Gastrocnemius medialis (tissue), 4 donors: Measurements from ENCODE around the gene C6.

Source experiments
- CTCF ChIP-seq, 5 experiments: fragments of 450-650 bp in 3 of 5; fragments of 200-600 bp in 2 of 5; sonication (generic) in 2 of 5; IDR thresholded peaks in 4 of 5; conservative IDR thresholded peaks in 1 of 5; 1 replicate in 4 of 5; 2 replicates in 1 of 5; pipeline ENCODE4 v1.5.1; 2016 to 2019; ENCODE audit warnings: antibody characterized with exemption in 5 of 5, mild to moderate bottlenecking in 3 of 5, moderate library complexity in 3 of 5
- POLR2A ChIP-seq, 2 donors: fragments of 450-650 bp; IDR thresholded peaks; one replicate each; pipeline ENCODE4 v1.6.1; 2017; ENCODE audit warnings: antibody characterized with exemption in 2 of 2, mild to moderate bottlenecking in 2 of 2, moderate library complexity in 2 of 2

DNA sequence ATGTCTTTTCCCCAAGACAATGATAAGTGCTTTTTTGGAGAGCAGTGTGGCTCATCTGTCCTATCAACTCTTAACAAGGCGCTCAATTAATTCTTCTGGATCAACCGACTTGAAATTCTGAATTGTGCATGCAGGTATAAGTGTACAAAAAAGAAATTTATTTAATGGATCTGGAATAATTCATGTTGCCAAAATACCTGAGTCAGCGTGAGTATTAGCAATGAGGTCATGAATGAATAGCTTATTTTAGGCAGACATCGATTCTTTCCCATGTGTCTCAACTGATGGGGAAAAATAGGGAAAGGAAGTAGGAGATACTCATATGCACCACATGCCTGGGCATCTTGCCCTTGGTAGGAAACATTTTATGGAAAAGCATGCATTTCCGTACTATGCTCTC, 68.0 kb downstream of the C6 start:
- TF ChIP-seq CTCF (IDR thresholded peaks at IDR 0.05 in 4 of 5, conservative IDR thresholded peaks at IDR 0.05 in 1 of 5) (no peak), POLR2A (IDR thresholded peaks at IDR 0.05) (no peak)
